Gastrocnemius medialis (tissue), 4 donors: ENCODE data around the gene TNFRSF6B.

Source experiments
- POLR2A ChIP-seq, 2 donors: fragments of 450-650 bp; IDR thresholded peaks; one replicate each; pipeline ENCODE4 v1.6.1; 2017; ENCODE audit warnings: antibody characterized with exemption in 2 of 2, mild to moderate bottlenecking in 2 of 2, moderate library complexity in 2 of 2
- TF ChIP-seq, protein P1 (sequence below), 5 experiments: fragments of 450-650 bp in 3 of 5; fragments of 200-600 bp in 2 of 5; sonication (generic) in 2 of 5; IDR thresholded peaks in 4 of 5; conservative IDR thresholded peaks in 1 of 5; 1 replicate in 4 of 5; 2 replicates in 1 of 5; pipeline ENCODE4 v1.5.1; 2016 to 2019; ENCODE audit warnings: antibody characterized with exemption in 5 of 5, mild to moderate bottlenecking in 3 of 5, moderate library complexity in 3 of 5

DNA sequence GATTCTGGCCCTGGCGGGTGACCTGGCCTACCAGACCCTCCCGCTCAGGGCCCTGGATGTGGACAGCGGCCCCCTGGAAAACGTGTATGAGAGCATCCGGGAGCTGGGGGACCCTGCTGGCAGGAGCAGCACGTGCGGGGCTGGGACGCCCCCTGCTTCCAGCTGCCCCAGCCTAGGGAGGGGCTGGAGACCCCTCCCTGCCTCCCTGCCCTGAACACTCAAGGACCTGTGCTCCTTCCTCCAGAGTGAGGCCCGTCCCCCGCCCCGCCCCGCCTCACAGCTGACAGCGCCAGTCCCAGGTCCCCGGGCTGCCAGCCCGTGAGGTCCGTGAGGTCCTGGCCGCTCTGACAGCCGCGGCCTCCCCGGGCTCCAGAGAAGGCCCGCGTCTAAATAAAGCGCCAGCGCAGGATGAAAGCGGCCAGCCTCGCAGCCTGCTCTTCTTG, 42.3 kb downstream of the TNFRSF6B start:
- TF ChIP-seq, protein P1, sequence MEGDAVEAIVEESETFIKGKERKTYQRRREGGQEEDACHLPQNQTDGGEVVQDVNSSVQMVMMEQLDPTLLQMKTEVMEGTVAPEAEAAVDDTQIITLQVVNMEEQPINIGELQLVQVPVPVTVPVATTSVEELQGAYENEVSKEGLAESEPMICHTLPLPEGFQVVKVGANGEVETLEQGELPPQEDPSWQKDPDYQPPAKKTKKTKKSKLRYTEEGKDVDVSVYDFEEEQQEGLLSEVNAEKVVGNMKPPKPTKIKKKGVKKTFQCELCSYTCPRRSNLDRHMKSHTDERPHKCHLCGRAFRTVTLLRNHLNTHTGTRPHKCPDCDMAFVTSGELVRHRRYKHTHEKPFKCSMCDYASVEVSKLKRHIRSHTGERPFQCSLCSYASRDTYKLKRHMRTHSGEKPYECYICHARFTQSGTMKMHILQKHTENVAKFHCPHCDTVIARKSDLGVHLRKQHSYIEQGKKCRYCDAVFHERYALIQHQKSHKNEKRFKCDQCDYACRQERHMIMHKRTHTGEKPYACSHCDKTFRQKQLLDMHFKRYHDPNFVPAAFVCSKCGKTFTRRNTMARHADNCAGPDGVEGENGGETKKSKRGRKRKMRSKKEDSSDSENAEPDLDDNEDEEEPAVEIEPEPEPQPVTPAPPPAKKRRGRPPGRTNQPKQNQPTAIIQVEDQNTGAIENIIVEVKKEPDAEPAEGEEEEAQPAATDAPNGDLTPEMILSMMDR (IDR thresholded peaks at IDR 0.05 in 4 of 5, conservative IDR thresholded peaks at IDR 0.05 in 1 of 5), result no peak
- peak in 1 of 2 donors; percentile 20 for TF ChIP-seq POLR2A (IDR thresholded peaks at IDR 0.05)
